Right ventricle myocardium superior (tissue), 1 donor: ENCODE measurements around the gene C19orf85. TPM values are rescaled to one million over a fixed set of nuclear protein-coding genes. Genes with fewer than 3 reads are reported as not detected.

ENCODE experiments used
- ATAC-seq: fragments of 200-7000 bp; cut with Tn5 transposase; one replicate; pipeline ENCODE4 v1.9.1; 2020; ENCODE audit warnings: mild to moderate bottlenecking; ENCODE audit not compliant: poor library complexity
- DNase-seq: peaks from one replicate; pipeline ENCODE4 v3.0.0-alpha.2; 2020
- intact Hi-C: fragments of 100-400 bp; cut with DNase I; formaldehyde crosslinking; loops from one replicate; pipeline ENCODE4 v1.11.2; 2022
- total RNA-seq: library from RNA; stranded (reverse); fragmentation: NEBNext Ultra II Directional; extraction: Animal tissue kit (Norgen Biotek cat#: 25700); gene quantifications from one replicate; pipeline ENCODE4 v1.2.1, GENCODE V29; 2021
- donor health status: DM: no; HTN: yes; CAD: no; lungs with severe emphysema.

Gene C19orf85
- total RNA-seq, 1 donor from 2014 or later: not detected

- DNase-seq (no peak), ATAC-seq (no peak)
- intact Hi-C loops: no loop called here
Observed at GRCh38 chr19:55463583-55464031, 944 bp downstream of the C19orf85 start.

GRCh38 chr19:55462722-55463121 lies 1.8 kb downstream of the C19orf85 start:
- DNase-seq (no peak), ATAC-seq (no peak)
- intact Hi-C loops: no loop called here

- intact Hi-C loops: no loop called here
- no peak for DNase-seq
- no peak for ATAC-seq
Observed at GRCh38 chr19:55461974-55462626, 2.5 kb downstream of the C19orf85 start.

- DNase-seq (peak; percentile 100), ATAC-seq (peak; percentile 96)
- intact Hi-C loops: no loop called here
Observed at GRCh38 chr19:55461259-55461973, 3.1 kb downstream of the C19orf85 start, which contains the start of gene ISOC2. Gene ISOC2, minus strand, starts transcription at chr19:55461642. Its CDS starts 5,156 bp downstream, at chr19:55456486.

GRCh38 chr19:55460670-55461258 lies 3.8 kb downstream of the C19orf85 start:
- peak; percentile 88 for DNase-seq
- intact Hi-C loops: no loop called here
- ATAC-seq: peak; percentile 73

GRCh38 chr19:55459950-55460657 lies 4.4 kb downstream of the C19orf85 start:
- ATAC-seq (no peak), DNase-seq (no peak)
- intact Hi-C loops: no loop called here

GRCh38 chr19:55459551-55459949 lies 5.0 kb downstream of the C19orf85 start:
- intact Hi-C loops: no loop called here
- no peak for DNase-seq

GRCh38 chr19:55457683-55458457 lies 6.7 kb downstream of the C19orf85 start:
- no peak for DNase-seq
- intact Hi-C loops: no loop called here
- no peak for ATAC-seq

More at GRCh38 chr19:55459551-55459949, 5.0 kb downstream of the C19orf85 start:
- ATAC-seq: no peak

- DNase-seq (no peak), ATAC-seq (no peak)
- intact Hi-C loops: no loop called here
Observed at GRCh38 chr19:55456347-55456746, 8.2 kb downstream of the C19orf85 start.

GRCh38 chr19:55455576-55456235 lies 8.8 kb downstream of the C19orf85 start:
- ATAC-seq: no peak
- intact Hi-C loops: no loop called here
- DNase-seq: no peak

GRCh38 chr19:55454787-55455243 lies 9.7 kb downstream of the C19orf85 start:
- DNase-seq: no peak
- intact Hi-C loops: no loop called here
- no peak for ATAC-seq

GRCh38 chr19:55453511-55454260 lies 10.9 kb downstream of the C19orf85 start:
- DNase-seq (no peak), ATAC-seq (no peak)
- intact Hi-C loops: no loop called here

- peak; percentile 80 for ATAC-seq
- DNase-seq: peak; percentile 75
- intact Hi-C loops: no loop called here
Observed at GRCh38 chr19:55452749-55453346, 11.7 kb downstream of the C19orf85 start.

- DNase-seq (no peak), ATAC-seq (no peak)
- intact Hi-C loops: no loop called here
Observed at GRCh38 chr19:55451965-55452748, 12.4 kb downstream of the C19orf85 start.

GRCh38 chr19:55451163-55451964 lies 13.2 kb downstream of the C19orf85 start:
- intact Hi-C loops: no loop called here
- DNase-seq (no peak), ATAC-seq (no peak)
